Spleen (tissue), 11 donors: Measurements from ENCODE around the gene DNAJC4. TPM values are rescaled to one million over a fixed set of nuclear protein-coding genes. Genes with fewer than 3 reads are reported as not detected.

Source experiments
- DNase-seq: peaks from one replicate; pipeline ENCODE4 v3.0.0-alpha.2; 2020
- H3K27ac ChIP-seq, 8 donors: fragments of 200-600 bp; sonication (generic) in 7 of 8; 1 replicate in 4 of 8; 2 replicates in 4 of 8; pipeline versions ENCODE4 v1.5.0 to v1.8.0; 2016 to 2021; ENCODE audit warnings: inconsistent platforms in 4 of 8, mild to moderate bottlenecking in 4 of 8, moderate library complexity in 1 of 8
- H3K27me3 ChIP-seq, 7 donors: fragments of 200-600 bp; sonication (generic) in 6 of 7; replicated peaks in 1 of 7; 1 replicate in 4 of 7; 2 replicates in 3 of 7; pipeline versions ENCODE4 v1.5.0 to v1.8.0; 2016 to 2021; ENCODE audit warnings: inconsistent platforms in 3 of 7, mild to moderate bottlenecking in 1 of 7
- H3K36me3 ChIP-seq, 6 donors: fragments of 200-600 bp; sonication (generic) in 5 of 6; 1 replicate in 4 of 6; 2 replicates in 2 of 6; pipeline versions ENCODE4 v1.5.0 to v1.8.0; 2016 to 2021; ENCODE audit warnings: inconsistent platforms in 2 of 6
- H3K4me1 ChIP-seq, 6 donors: fragments of 200-600 bp; sonication (generic) in 5 of 6; 1 replicate in 3 of 6; 2 replicates in 3 of 6; pipeline versions ENCODE4 v1.5.0 to v1.8.0; 2016 to 2021; ENCODE audit warnings: inconsistent platforms in 3 of 6
- H3K4me3 ChIP-seq, 8 donors: fragments of 200-600 bp; sonication (generic) in 7 of 8; 1 replicate in 4 of 8; 2 replicates in 4 of 8; pipeline versions ENCODE4 v1.5.0 to v1.8.0; 2016 to 2021; ENCODE audit warnings: inconsistent platforms in 4 of 8, mild to moderate bottlenecking in 4 of 8, moderate library complexity in 2 of 8
- H3K9me3 ChIP-seq, 8 donors: fragments of 200-600 bp; sonication (generic) in 7 of 8; 1 replicate in 4 of 8; 2 replicates in 4 of 8; pipeline versions ENCODE4 v1.5.0 to v1.8.0; 2016 to 2021; ENCODE audit warnings: inconsistent platforms in 4 of 8
- POLR2A ChIP-seq, 3 donors: fragments of 450-650 bp; IDR thresholded peaks; one replicate each; pipeline ENCODE4 v1.5.1; 2017; ENCODE audit warnings: antibody characterized with exemption in 3 of 3, mild to moderate bottlenecking in 1 of 3
- POLR2AphosphoS5 ChIP-seq, 3 donors: sonication (generic); formaldehyde crosslinking; IDR thresholded peaks; one replicate each; pipeline ENCODE4 v1.5.1; 2017; ENCODE audit warnings: antibody characterized with exemption in 3 of 3
- WGBS, 5 donors: extraction: QIAGEN DNeasy Blood & Tissue Kit in 3 of 5; methylation state at CpG; one replicate each; pipeline versions ENCODE4 v1.1.5 to v1.1.7; 2013 to 2018; 5-methylcytosine and 5-hydroxymethylcytosine counted together
- intact Hi-C: fragments of 100-400 bp; cut with DNase I; formaldehyde crosslinking; loops from one replicate; pipeline ENCODE4 v1.15.0; 2023; ENCODE audit warnings: low total_unique reads
- polyA plus RNA-seq, 3 donors: library from polyadenylated mRNA; stranded (reverse); fragments of 200-250 nt; gene quantifications; one replicate each; pipeline ENCODE4 v1.2.1, GENCODE V29; 2013
- total RNA-seq, 7 donors: library from RNA; depleted of rRNA in 3 of 7; stranded (reverse); fragments of >200 nt in 3 of 7; fragmentation: NEBNext Ultra II Directional in 4 of 7; extraction: Animal tissue kit (Norgen Biotek cat#: 25700) in 4 of 7; gene quantifications; one replicate each; pipeline versions ENCODE4 v1.1.0 to v1.2.1, GENCODE V29; 2016 to 2021
- TF ChIP-seq, protein P1 (sequence below), 11 experiments: fragments of 200-600 bp in 7 of 11; fragments of 450-650 bp in 4 of 11; sonication (generic) in 4 of 11; IDR thresholded peaks in 8 of 11; conservative IDR thresholded peaks in 3 of 11; 1 replicate in 7 of 11; 2 replicates in 4 of 11; pipeline versions ENCODE4 v1.4.0 to v1.8.0; 2016 to 2021; ENCODE audit warnings: antibody characterized with exemption in 11 of 11, inconsistent platforms in 4 of 11, mild to moderate bottlenecking in 1 of 11
- donor health status: healthy with polysubstance abuse.
- donor health status: DM: no; HTN: no; CAD: no; lungs with moderate emphysema.
- donor health status: DM: no; HTN: no; CAD: no.
- donor health status: Bipolar disorder and iron deficiency.
- donor health status: healthy.
- donor health status: DM: no; HTN: no; CAD: no.
- donor health status: DM: yes; HTN: yes; CAD: no.

DNAJC4 gene
- total and polyA plus RNA-seq, 10 donors: 28.0 to 113 (median 54.2) TPM

DNA sequence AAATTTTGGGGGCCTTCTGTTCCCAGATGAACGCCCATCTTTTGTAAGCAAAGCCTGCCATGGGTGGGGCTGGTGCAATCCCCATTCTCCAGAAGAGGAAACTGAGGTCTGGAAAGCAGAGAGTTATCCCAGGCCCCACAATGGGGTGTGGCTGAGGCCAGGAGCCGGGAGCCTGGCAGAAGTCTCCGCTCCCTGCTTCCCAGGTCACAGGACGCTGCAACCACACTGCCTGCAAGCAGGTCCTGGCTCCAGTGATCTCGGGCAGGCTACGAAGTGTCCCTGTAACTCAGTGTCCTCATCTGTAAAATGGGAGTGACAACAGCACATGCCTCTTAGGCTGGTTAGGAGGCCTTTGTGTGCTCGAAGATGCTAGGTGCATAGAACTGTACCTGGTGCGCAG lies 22.7 kb downstream of the DNAJC4 start:
- H3K36me3 ChIP-seq: peaks cover 0 to 40% (median 19%) of the 10 kb centered on the region in 6 donors
- H3K4me3 ChIP-seq: peak overlapping the region in 3 of 8 donors; percentile 84 to 96 (median 94)
- WGBS, 5 donors: 79 to 88% (median 84%) methylated on average over 3 to 8 of the region's 8 CpGs
- H3K9me3 ChIP-seq: no peaks in the 10 kb centered on the region
- peaks cover 9 to 63% (median 38%) of the 10 kb centered on the region in 6 donors for H3K4me1 ChIP-seq
- no peaks in the 10 kb centered on the region for H3K27me3 ChIP-seq
- no peak for TF ChIP-seq POLR2A (IDR thresholded peaks at IDR 0.05)
- TF ChIP-seq, protein P1, sequence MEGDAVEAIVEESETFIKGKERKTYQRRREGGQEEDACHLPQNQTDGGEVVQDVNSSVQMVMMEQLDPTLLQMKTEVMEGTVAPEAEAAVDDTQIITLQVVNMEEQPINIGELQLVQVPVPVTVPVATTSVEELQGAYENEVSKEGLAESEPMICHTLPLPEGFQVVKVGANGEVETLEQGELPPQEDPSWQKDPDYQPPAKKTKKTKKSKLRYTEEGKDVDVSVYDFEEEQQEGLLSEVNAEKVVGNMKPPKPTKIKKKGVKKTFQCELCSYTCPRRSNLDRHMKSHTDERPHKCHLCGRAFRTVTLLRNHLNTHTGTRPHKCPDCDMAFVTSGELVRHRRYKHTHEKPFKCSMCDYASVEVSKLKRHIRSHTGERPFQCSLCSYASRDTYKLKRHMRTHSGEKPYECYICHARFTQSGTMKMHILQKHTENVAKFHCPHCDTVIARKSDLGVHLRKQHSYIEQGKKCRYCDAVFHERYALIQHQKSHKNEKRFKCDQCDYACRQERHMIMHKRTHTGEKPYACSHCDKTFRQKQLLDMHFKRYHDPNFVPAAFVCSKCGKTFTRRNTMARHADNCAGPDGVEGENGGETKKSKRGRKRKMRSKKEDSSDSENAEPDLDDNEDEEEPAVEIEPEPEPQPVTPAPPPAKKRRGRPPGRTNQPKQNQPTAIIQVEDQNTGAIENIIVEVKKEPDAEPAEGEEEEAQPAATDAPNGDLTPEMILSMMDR (IDR thresholded peaks at IDR 0.05 in 8 of 11, conservative IDR thresholded peaks at IDR 0.05 in 3 of 11): no peak
- TF ChIP-seq POLR2AphosphoS5 (IDR thresholded peaks at IDR 0.05): no peak
- peak overlapping the region in 1 of 8 donors; percentile 85 for H3K27ac ChIP-seq
- DNase-seq: no peak
- intact Hi-C loops: no loop called here

- TF ChIP-seq POLR2A (IDR thresholded peaks at IDR 0.05) (no peak), POLR2AphosphoS5 (IDR thresholded peaks at IDR 0.05) (no peak)
- TF ChIP-seq, protein P1 (IDR thresholded peaks at IDR 0.05 in 8 of 11, conservative IDR thresholded peaks at IDR 0.05 in 3 of 11): no peak
- Histone ChIP-seq H3K36me3 (peaks cover 0 to 44% (median 23%) of the 10 kb centered on the region in 6 donors), H3K27ac (peak overlapping the region in 1 of 8 donors; percentile 9), H3K4me3 (no peak overlapping the region), H3K4me1 (peaks cover 9 to 59% (median 37%) of the 10 kb centered on the region in 6 donors), H3K9me3 (no peaks in the 10 kb centered on the region), H3K27me3 (no peaks in the 10 kb centered on the region)
- DNase-seq: no peak
- intact Hi-C loops: no loop called here
- WGBS, 5 donors: 37 to 77% (median 65%) methylated on average over 5 of the region's 5 CpGs
Observed at GRCh38 chr11:64253481-64253880, 23.1 kb downstream of the DNAJC4 start.

- H3K4me3 ChIP-seq: no peak overlapping the region
- peaks cover 0 to 53% (median 31%) of the 10 kb centered on the region in 6 donors for H3K36me3 ChIP-seq
- no peaks in the 10 kb centered on the region for H3K27me3 ChIP-seq
- H3K9me3 ChIP-seq: no peaks in the 10 kb centered on the region
- TF ChIP-seq POLR2AphosphoS5 (IDR thresholded peaks at IDR 0.05): no peak
- TF ChIP-seq, protein P1 (IDR thresholded peaks at IDR 0.05 in 8 of 11, conservative IDR thresholded peaks at IDR 0.05 in 3 of 11): no peak
- no peak for TF ChIP-seq POLR2A (IDR thresholded peaks at IDR 0.05)
- H3K4me1 ChIP-seq: peaks cover 9 to 58% (median 37%) of the 10 kb centered on the region in 6 donors
- WGBS, 5 donors: 66 to 90% (median 85%) methylated on average over 4 to 7 of the region's 7 CpGs
- intact Hi-C loops: no loop called here
- no peak overlapping the region for H3K27ac ChIP-seq
- no peak for DNase-seq
Observed at GRCh38 chr11:64254326-64254725, 24.0 kb downstream of the DNAJC4 start.

- Histone ChIP-seq H3K27me3 (no peaks in the 10 kb centered on the region), H3K4me1 (peaks cover 9 to 49% (median 36%) of the 10 kb centered on the region in 6 donors), H3K36me3 (peaks cover 0 to 64% (median 40%) of the 10 kb centered on the region in 6 donors), H3K9me3 (no peaks in the 10 kb centered on the region), H3K27ac (no peak overlapping the region), H3K4me3 (no peak overlapping the region)
- TF ChIP-seq, protein P1 (IDR thresholded peaks at IDR 0.05 in 8 of 11, conservative IDR thresholded peaks at IDR 0.05 in 3 of 11): no peak
- no peak for TF ChIP-seq POLR2A (IDR thresholded peaks at IDR 0.05)
- TF ChIP-seq POLR2AphosphoS5 (IDR thresholded peaks at IDR 0.05): no peak
- intact Hi-C loops: no loop called here
- WGBS, 5 donors: 80 to 91% (median 86%) methylated on average over 22 to 35 of the region's 35 CpGs
- DNase-seq: peak; percentile 68
Observed at GRCh38 chr11:64255135-64256128, 25.1 kb downstream of the DNAJC4 start.
